Bronchial epithelial cell (primary cell): ENCODE data around the gene PCDHGA12. TPM values are rescaled to one million over a fixed set of nuclear protein-coding genes. Genes with fewer than 3 reads are reported as not detected.
"Not testable (repeated sequence)": the region's sequence is repeated elsewhere in the genome, so short reads cannot be mapped to it uniquely, and the experiment has no call there.

Experiments
- DNase-seq: peaks from one replicate; pipeline ENCODE4 v3.0.0-alpha.2; 2010; ENCODE audit warnings: low read depth
- FAIRE-seq: peaks from 2 replicates; lab custom pipeline; 2011; peaks lifted over from hg19 to GRCh38; lab: Jason Lieb, UNC
- H3K27me3 ChIP-seq: 2 replicates; pipeline ENCODE4 v1.5.1; 2011; ENCODE audit warnings: low read length; ENCODE audit not compliant: control insufficient read depth, insufficient read depth
- H3K36me3 ChIP-seq: 2 replicates; pipeline ENCODE4 v1.5.1; 2011; ENCODE audit warnings: low read length; ENCODE audit not compliant: control insufficient read depth, insufficient read depth
- H3K4me3 ChIP-seq: 2 replicates; pipeline ENCODE4 v1.5.1; 2011; ENCODE audit warnings: mild to moderate bottlenecking, low read depth, low read length, control low read depth
- total RNA-seq: library from RNA; depleted of rRNA; stranded (reverse); fragments of >200 nt; gene quantifications from 2 replicates; pipeline ENCODE4 v1.2.1, GENCODE V29; 2014
- TF ChIP-seq, protein P1 (sequence below): IDR thresholded peaks from 2 replicates; pipeline ENCODE4 v1.5.1; 2011; ENCODE audit warnings: mild to moderate bottlenecking, moderate library complexity, low read length, control low read depth, inconsistent platforms; ENCODE audit not compliant: insufficient read depth, severe bottlenecking

The PCDHGA12 gene
- total RNA-seq, 1 donor from 2014 or later: 0.79 TPM

DNA sequence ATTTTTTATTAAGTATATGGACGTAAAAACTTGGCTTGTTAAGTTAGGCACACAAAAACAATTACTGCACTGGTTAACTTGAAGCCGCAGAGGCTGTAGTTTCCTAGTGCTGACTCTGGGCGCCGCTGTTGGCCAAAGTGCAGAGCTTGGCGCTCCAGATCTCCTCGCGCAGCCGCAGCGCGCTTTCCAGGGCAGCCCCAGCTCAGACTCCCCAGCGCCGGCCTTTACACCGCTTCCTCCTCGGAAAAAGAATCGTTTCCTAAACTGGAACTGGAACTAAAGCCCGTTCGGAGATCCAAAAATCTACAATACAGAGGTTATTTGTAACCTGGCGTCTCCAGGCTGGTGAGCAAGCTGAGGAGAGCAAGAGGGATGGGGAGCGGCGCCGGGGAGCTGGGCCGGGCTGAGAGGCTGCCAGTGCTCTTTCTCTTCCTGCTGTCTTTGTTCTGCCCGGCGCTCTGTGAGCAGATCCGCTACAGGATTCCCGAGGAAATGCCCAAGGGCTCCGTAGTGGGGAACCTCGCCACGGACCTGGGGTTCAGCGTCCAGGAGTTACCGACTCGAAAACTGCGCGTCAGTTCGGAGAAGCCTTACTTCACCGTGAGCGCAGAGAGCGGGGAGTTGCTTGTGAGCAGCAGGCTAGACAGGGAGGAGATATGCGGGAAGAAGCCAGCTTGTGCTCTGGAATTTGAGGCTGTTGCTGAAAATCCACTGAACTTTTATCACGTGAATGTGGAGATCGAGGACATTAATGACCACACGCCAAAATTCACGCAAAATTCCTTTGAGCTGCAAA, 32.4 kb upstream of the PCDHGA12 start, which contains the start of gene PCDHGB5:
PCDHGB5 (plus strand) TSS at position 192 of the 796 bp plus-strand sequence; CDS start at position 373, 181 bp downstream.
- TF ChIP-seq, protein P1, sequence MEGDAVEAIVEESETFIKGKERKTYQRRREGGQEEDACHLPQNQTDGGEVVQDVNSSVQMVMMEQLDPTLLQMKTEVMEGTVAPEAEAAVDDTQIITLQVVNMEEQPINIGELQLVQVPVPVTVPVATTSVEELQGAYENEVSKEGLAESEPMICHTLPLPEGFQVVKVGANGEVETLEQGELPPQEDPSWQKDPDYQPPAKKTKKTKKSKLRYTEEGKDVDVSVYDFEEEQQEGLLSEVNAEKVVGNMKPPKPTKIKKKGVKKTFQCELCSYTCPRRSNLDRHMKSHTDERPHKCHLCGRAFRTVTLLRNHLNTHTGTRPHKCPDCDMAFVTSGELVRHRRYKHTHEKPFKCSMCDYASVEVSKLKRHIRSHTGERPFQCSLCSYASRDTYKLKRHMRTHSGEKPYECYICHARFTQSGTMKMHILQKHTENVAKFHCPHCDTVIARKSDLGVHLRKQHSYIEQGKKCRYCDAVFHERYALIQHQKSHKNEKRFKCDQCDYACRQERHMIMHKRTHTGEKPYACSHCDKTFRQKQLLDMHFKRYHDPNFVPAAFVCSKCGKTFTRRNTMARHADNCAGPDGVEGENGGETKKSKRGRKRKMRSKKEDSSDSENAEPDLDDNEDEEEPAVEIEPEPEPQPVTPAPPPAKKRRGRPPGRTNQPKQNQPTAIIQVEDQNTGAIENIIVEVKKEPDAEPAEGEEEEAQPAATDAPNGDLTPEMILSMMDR: peak; percentile 60
- DNase-seq (peak; percentile 41), FAIRE-seq (peak; percentile 96)
- H3K4me3 ChIP-seq: peak within 1 kb of the TSS; percentile 37
- not testable (repeated sequence) for H3K36me3 ChIP-seq, H3K27me3 ChIP-seq

DNA sequence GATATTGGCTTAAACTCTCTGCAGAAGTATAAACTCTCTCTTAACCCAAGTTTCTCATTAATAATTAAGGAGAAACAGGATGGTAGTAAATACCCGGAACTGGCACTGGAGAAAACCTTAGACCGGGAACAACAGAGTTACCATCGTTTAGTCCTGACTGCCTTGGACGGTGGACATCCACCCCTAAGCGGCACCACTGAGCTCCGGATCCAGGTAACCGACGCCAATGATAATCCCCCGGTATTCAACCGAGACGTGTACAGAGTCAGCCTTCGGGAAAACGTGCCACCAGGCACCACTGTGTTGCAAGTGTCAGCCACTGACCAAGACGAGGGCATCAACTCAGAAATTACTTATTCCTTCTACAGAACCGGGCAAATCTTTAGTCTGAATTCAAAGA, 31.7 kb upstream of the PCDHGA12 start:
- DNase-seq (no peak), FAIRE-seq (no peak)
- no peaks in the 10 kb centered on the region for H3K36me3 ChIP-seq
- peaks cover 2% of the 10 kb centered on the region for H3K27me3 ChIP-seq
- no peak overlapping the region for H3K4me3 ChIP-seq
- TF ChIP-seq, protein P1: no peak

DNA sequence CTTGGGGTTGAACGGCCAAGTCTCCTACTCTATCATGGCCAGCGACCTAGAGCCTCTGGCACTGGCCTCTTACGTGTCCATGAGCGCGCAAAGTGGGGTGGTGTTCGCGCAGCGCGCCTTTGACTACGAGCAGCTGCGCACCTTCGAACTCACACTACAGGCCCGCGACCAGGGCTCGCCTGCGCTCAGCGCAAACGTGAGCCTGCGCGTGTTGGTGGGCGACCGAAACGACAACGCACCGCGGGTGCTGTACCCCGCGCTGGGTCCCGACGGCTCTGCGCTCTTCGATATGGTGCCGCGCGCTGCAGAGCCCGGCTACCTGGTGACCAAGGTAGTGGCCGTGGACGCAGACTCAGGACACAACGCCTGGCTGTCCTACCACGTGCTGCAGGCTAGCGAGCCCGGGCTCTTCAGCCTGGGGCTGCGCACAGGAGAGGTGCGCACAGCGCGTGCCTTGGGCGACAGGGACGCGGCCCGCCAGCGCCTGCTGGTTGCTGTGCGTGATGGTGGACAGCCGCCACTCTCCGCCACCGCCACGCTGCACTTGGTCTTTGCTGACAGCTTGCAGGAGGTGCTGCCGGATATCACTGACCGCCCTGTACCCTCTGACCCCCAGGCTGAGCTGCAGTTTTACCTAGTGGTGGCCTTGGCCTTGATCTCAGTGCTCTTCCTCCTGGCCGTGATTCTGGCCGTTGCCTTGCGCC, 30.6 kb upstream of the PCDHGA12 start:
- no peaks in the 10 kb centered on the region for H3K36me3 ChIP-seq
- H3K4me3 ChIP-seq: no peak overlapping the region
- peaks cover 1% of the 10 kb centered on the region for H3K27me3 ChIP-seq
- TF ChIP-seq, protein P1: no peak
- no peak for DNase-seq
- FAIRE-seq: no peak

DNA sequence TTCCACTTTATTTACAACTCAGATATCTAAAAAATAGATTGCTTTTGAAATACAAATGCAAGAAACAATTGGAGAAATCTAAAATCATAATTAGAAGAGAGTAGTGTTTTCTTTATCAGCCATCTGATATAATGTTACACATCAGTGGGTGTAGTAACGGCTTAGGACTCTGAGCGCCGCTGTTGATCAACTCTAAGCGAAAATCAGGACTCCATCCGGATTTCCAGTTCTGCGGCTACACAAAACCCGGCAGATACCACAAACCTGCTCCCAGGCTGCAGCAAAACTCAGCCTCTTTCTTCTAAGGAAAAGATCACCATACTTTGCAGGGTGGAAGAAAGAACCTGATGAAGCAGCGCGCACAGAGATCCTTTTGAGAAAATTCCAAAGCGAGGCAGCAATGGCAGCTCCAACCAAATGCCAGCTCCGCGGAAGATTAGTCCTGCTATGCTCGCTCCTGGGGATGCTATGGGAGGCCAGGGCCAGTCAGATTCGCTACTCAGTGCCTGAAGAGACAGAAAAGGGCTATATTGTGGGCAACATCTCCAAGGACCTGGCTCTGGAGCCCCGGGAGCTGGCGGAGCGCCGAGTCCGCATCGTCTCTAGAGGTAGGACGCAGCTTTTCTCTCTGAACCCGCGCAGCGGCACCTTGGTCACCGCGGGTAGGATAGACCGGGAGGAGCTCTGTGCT, 27.6 kb upstream of the PCDHGA12 start, which contains the start of gene PCDHGA9:
PCDHGA9 (plus strand) TSS at position 226 of the 691 bp plus-strand sequence; CDS start at position 401, 175 bp downstream.
- Histone ChIP-seq H3K36me3 (no peaks in the 10 kb centered on the region), H3K4me3 (peak within 1 kb of the TSS; percentile 11), H3K27me3 (no peaks in the 10 kb centered on the region)
- DNase-seq: peak; percentile 20
- FAIRE-seq: no peak
- TF ChIP-seq, protein P1: peak; percentile 44

DNA sequence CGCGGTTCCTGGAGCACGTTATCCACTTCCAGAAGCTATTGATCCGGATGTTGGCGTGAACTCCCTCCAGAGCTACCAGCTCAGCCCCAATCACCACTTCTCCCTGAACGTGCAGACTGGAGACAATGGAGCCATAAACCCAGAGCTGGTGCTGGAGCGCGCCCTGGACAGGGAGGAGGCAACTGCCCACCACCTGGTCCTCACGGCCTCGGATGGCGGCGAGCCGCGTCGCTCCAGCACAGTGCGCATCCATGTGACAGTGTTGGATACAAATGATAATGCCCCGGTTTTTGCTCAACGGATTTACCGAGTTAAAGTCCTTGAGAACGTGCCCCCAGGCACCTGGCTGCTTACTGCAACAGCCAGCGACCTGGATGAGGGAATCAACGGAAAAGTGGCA, 26.9 kb upstream of the PCDHGA12 start:
- H3K36me3 ChIP-seq: no peaks in the 10 kb centered on the region
- TF ChIP-seq, protein P1: no peak
- FAIRE-seq (no peak), DNase-seq (no peak)
- no peak overlapping the region for H3K4me3 ChIP-seq
- no peaks in the 10 kb centered on the region for H3K27me3 ChIP-seq
